ENCODE measurements around the gene SAFB.

GRCh38 chr19:5621945-5622464 is 878 bp upstream of the SAFB start:
- TF ChIP-seq CTCF (IDR thresholded peaks at IDR 0.05) (no peak), MAX (IDR thresholded peaks at IDR 0.05) (no peak), HOXB13 (CRISPR knock-in tag; IDR thresholded peaks at IDR 0.05; ENCODE audit: low read depth) (no peak), RCOR1 (IDR thresholded peaks at IDR 0.05; ENCODE audit: low read depth, low read length) (no peak), NR3C1 (IDR thresholded peaks at IDR 0.05) (no peak), REST (IDR thresholded peaks at IDR 0.05) (no peak), CBX2 (IDR thresholded peaks at IDR 0.05; ENCODE audit: borderline replicate concordance, low read depth) (no peak), EHMT2 (IDR thresholded peaks at IDR 0.05; ENCODE audit: low read depth) (no peak), PBX3 (IDR thresholded peaks at IDR 0.05) (no peak), RNF2 (IDR thresholded peaks at IDR 0.05; ENCODE audit: borderline replicate concordance, low read depth) (no peak), MYC (IDR thresholded peaks at IDR 0.05; ENCODE audit: borderline replicate concordance, low read length) (no peak), JUNB (IDR thresholded peaks at IDR 0.05) (no peak), POLR2A (IDR thresholded peaks at IDR 0.05; ENCODE audit: low read length) (no peak), RARB (CRISPR knock-in tag; IDR thresholded peaks at IDR 0.05) (no peak)
